ENCODE measurements around the gene ARL4D.

DNA sequence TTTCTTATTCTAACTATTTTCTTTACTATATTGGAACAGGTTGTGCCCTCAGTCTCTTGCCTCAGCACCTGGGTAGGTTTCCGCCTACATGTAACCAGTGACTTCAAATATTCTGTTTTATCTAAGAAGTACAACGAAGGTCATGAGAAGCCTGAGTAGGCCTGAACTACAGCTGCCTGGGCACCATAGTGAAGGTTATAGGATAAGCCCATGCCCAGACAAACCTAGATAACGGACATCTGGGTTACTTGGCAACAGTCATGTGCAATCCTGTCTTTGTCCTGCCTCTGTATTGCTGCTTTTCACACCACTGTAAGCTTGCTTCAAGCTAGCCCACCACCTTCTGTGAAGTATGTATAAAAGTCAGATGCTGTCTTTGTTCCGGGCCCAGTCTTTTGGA lies 25.4 kb upstream of the ARL4D start:
- no peak for TF ChIP-seq EZH2 (IDR thresholded peaks at IDR 0.05; ENCODE audit: low read depth)
- TF ChIP-seq, protein P1, sequence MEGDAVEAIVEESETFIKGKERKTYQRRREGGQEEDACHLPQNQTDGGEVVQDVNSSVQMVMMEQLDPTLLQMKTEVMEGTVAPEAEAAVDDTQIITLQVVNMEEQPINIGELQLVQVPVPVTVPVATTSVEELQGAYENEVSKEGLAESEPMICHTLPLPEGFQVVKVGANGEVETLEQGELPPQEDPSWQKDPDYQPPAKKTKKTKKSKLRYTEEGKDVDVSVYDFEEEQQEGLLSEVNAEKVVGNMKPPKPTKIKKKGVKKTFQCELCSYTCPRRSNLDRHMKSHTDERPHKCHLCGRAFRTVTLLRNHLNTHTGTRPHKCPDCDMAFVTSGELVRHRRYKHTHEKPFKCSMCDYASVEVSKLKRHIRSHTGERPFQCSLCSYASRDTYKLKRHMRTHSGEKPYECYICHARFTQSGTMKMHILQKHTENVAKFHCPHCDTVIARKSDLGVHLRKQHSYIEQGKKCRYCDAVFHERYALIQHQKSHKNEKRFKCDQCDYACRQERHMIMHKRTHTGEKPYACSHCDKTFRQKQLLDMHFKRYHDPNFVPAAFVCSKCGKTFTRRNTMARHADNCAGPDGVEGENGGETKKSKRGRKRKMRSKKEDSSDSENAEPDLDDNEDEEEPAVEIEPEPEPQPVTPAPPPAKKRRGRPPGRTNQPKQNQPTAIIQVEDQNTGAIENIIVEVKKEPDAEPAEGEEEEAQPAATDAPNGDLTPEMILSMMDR (conservative IDR thresholded peaks at IDR 0.05): no peak
